ENCODE results near the gene POLR2J. TPM values are rescaled to one million over a fixed set of nuclear protein-coding genes. Genes with fewer than 3 reads are reported as not detected.
"Not testable (repeated sequence)": the region's sequence is repeated elsewhere in the genome, so short reads cannot be mapped to it uniquely, and the experiment has no call there.

The POLR2J gene
- total RNA-seq, 1 donor from 2014 or later, result 48.6 TPM

DNA sequence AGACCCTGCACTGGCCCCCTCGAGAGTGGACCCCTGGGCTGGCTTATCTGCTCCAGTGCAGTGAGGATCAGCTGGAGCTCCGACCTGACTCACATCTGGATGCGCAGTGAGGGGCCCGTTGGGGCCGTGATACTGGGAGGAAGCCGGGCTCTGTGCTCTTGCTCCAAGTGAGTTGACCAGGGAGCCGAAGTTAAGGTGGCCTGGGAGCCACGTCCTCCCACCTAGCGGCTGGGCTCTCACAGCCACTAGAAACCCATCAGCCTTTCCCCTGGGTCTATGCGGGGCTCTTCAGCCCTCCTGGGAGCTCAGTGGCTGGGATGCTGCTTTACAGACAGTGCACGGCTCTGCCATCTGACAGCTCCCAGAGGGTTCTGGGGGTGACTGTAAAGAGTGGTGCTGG is 23.1 kb downstream of the POLR2J start:
- DNase-seq (ENCODE audit: low spot score, unreplicated experiment), result no peak
- no peaks in the 10 kb centered on the region for H3K4me1 Mint-ChIP-seq (ENCODE audit: low read depth)
- no peak overlapping the region for H3K27ac Mint-ChIP-seq
- H3K27me3 Mint-ChIP-seq, result no peaks in the 10 kb centered on the region
- no peaks in the 10 kb centered on the region for H3K36me3 Mint-ChIP-seq (ENCODE audit: insufficient read depth)
- no peaks in the 10 kb centered on the region for H3K9me3 Mint-ChIP-seq (ENCODE audit: low read depth)
- TF ChIP-seq, protein P1, sequence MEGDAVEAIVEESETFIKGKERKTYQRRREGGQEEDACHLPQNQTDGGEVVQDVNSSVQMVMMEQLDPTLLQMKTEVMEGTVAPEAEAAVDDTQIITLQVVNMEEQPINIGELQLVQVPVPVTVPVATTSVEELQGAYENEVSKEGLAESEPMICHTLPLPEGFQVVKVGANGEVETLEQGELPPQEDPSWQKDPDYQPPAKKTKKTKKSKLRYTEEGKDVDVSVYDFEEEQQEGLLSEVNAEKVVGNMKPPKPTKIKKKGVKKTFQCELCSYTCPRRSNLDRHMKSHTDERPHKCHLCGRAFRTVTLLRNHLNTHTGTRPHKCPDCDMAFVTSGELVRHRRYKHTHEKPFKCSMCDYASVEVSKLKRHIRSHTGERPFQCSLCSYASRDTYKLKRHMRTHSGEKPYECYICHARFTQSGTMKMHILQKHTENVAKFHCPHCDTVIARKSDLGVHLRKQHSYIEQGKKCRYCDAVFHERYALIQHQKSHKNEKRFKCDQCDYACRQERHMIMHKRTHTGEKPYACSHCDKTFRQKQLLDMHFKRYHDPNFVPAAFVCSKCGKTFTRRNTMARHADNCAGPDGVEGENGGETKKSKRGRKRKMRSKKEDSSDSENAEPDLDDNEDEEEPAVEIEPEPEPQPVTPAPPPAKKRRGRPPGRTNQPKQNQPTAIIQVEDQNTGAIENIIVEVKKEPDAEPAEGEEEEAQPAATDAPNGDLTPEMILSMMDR (IDR thresholded peaks at IDR 0.05; ENCODE audit: unreplicated experiment), result no peak
- H3K4me3 Mint-ChIP-seq (ENCODE audit: low read depth), result no peak overlapping the region

DNA sequence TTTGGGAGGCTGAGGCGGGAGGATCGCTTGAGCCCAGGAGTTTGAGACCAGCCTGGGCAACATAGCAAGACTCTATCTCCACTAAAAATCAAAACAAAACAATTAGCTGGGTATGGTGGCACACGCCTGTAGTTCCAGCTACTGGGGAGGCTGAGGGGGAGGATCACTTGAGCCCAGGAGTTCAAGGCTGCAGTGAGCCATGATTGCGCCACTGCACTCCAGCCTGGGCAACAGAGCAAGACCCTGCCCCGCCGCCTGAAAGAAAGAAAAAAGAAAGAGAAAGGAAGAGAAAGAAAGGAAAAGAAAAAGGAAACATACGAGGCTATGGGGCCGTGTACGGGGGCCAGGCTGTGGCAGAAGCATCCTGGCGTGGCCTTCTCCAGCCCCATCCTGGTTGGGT is 23.8 kb downstream of the POLR2J start:
- not testable (repeated sequence) for H3K4me3 Mint-ChIP-seq (ENCODE audit: low read depth); H3K4me1 Mint-ChIP-seq (ENCODE audit: low read depth); H3K27me3 Mint-ChIP-seq; H3K9me3 Mint-ChIP-seq (ENCODE audit: low read depth); H3K36me3 Mint-ChIP-seq (ENCODE audit: insufficient read depth); H3K27ac Mint-ChIP-seq; DNase-seq (ENCODE audit: low spot score, unreplicated experiment)

GRCh38 chr7:102454468-102454867 is 24.3 kb downstream of the POLR2J start:
- Mint-ChIP-seq H3K9me3 (ENCODE audit: low read depth) (no peaks in the 10 kb centered on the region), H3K4me1 (ENCODE audit: low read depth) (no peaks in the 10 kb centered on the region), H3K27ac (no peak overlapping the region), H3K27me3 (no peaks in the 10 kb centered on the region), H3K4me3 (ENCODE audit: low read depth) (no peak overlapping the region), H3K36me3 (ENCODE audit: insufficient read depth) (no peaks in the 10 kb centered on the region)
- TF ChIP-seq, protein P1 (IDR thresholded peaks at IDR 0.05; ENCODE audit: unreplicated experiment), result no peak
- no peak for DNase-seq (ENCODE audit: low spot score, unreplicated experiment)

DNA sequence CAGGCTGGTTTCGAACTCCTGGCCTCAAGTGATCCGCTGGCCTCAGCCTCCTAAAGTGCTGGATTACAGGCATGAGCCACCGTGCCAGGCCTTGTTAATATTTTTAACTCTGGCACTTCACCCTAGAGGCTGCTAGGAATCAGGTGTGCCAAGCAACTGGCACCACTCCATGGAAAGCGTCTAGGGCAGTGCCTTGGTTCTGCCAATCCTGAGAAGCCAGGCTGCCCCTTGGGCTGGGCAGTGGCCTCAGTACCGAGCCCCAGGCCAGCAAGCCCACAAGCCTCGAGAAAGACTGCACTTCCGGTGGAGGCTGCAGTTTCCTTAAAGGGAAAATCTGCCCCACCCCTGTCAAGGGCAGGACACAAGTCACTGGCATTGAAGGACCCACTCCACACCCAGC is 25.4 kb downstream of the POLR2J start:
- TF ChIP-seq, protein P1 (IDR thresholded peaks at IDR 0.05; ENCODE audit: unreplicated experiment), result no peak
- Mint-ChIP-seq H3K9me3 (ENCODE audit: low read depth) (no peaks in the 10 kb centered on the region), H3K27me3 (no peaks in the 10 kb centered on the region), H3K4me3 (ENCODE audit: low read depth) (no peak overlapping the region), H3K27ac (no peak overlapping the region), H3K36me3 (ENCODE audit: insufficient read depth) (no peaks in the 10 kb centered on the region), H3K4me1 (ENCODE audit: low read depth) (no peaks in the 10 kb centered on the region)
- no peak for DNase-seq (ENCODE audit: low spot score, unreplicated experiment)

GRCh38 chr7:102452451-102452850 is 26.3 kb downstream of the POLR2J start:
- Mint-ChIP-seq H3K9me3 (ENCODE audit: low read depth) (no peaks in the 10 kb centered on the region), H3K4me1 (ENCODE audit: low read depth) (no peaks in the 10 kb centered on the region), H3K27me3 (no peaks in the 10 kb centered on the region), H3K4me3 (ENCODE audit: low read depth) (no peak overlapping the region), H3K27ac (no peak overlapping the region), H3K36me3 (ENCODE audit: insufficient read depth) (no peaks in the 10 kb centered on the region)
- TF ChIP-seq, protein P1 (IDR thresholded peaks at IDR 0.05; ENCODE audit: unreplicated experiment), result no peak
- no peak for DNase-seq (ENCODE audit: low spot score, unreplicated experiment)

GRCh38 chr7:102451371-102452054 is 27.2 kb downstream of the POLR2J start:
- TF ChIP-seq, protein P1 (IDR thresholded peaks at IDR 0.05; ENCODE audit: unreplicated experiment), result peak; percentile 12
- no peak overlapping the region for H3K4me3 Mint-ChIP-seq (ENCODE audit: low read depth)
- H3K27me3 Mint-ChIP-seq, result no peaks in the 10 kb centered on the region

More at GRCh38 chr7:102451371-102452054, 27.2 kb downstream of the POLR2J start:
- H3K4me1 Mint-ChIP-seq (ENCODE audit: low read depth), result no peaks in the 10 kb centered on the region
- H3K9me3 Mint-ChIP-seq (ENCODE audit: low read depth), result no peaks in the 10 kb centered on the region
- H3K27ac Mint-ChIP-seq, result no peak overlapping the region
- DNase-seq (ENCODE audit: low spot score, unreplicated experiment), result no peak
- H3K36me3 Mint-ChIP-seq (ENCODE audit: insufficient read depth), result no peaks in the 10 kb centered on the region
